ENCODE results near the gene EPHB6. TPM values are rescaled to one million over a fixed set of nuclear protein-coding genes. Genes with fewer than 3 reads are reported as not detected.

EPHB6 gene
- total and polyA plus RNA-seq, 5 experiments from 2014 or later: 10.2 to 57.4 (median 23.3) TPM

DNA sequence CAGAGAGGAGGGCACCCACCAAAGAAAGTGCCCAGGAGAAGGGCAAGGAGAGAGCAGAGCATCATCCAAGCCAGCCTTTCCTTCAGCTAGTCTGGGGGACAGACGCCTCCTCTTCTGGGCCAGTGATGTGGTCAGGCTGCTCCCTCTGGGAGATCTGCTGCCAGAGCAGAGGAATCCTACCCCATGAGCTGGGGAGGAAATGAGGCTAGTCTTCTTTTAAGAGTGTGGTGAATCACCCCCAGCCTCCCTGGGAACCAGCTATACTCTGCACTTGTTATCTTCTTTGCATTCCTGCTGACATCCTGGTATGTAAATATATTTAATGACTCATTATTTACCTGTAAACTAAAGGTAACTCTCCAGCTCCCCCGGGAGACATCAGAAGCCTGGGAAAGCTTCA lies 41.6 kb upstream of the EPHB6 start:
- ATAC-seq: no peak
- DNase-seq: peak in 1 of 10 donors; percentile 11
- POLR2A ChIA-PET: interaction anchor here (0.7 to 16.2 kb wide), 12 partner anchors 8 to 535 kb away, joined by 3 to 3070 read pairs (median 4); partner anchors contain the start of gene EPHB6
- Mint-ChIP-seq H3K27ac (peak overlapping the region; percentile 85 to 100 (median 100)), H3K36me3 (no peaks in the 10 kb centered on the region), H3K9me3 (no peaks in the 10 kb centered on the region), H3K4me3 (peak overlapping the region; percentile 53 to 93 (median 72)), H3K4me1 (peaks cover 37 to 68% (median 64%) of the 10 kb centered on the region in 4 donors), H3K27me3 (peaks cover 0 to 2% (median 0%) of the 10 kb centered on the region in 5 donors)

- Mint-ChIP-seq H3K27me3 (peaks cover 0 to 2% (median 0%) of the 10 kb centered on the region in 5 donors), H3K27ac (peak overlapping the region; percentile 85 to 100 (median 100)), H3K4me3 (peak overlapping the region; percentile 15 to 93 (median 72)), H3K36me3 (no peaks in the 10 kb centered on the region), H3K9me3 (no peaks in the 10 kb centered on the region), H3K4me1 (peaks cover 35 to 67% (median 61%) of the 10 kb centered on the region in 4 donors)
- ATAC-seq: no peak
- POLR2A ChIA-PET: interaction anchor here (0.7 to 16.2 kb wide), 10 partner anchors 8 to 535 kb away, joined by 3 to 3070 read pairs (median 4); partner anchors contain the start of gene EPHB6
- no peak for DNase-seq
These were observed 41.2 kb upstream of the EPHB6 start for GRCh38 chr7:142813699-142814098.

GRCh38 chr7:142814451-142814850 lies 40.4 kb upstream of the EPHB6 start:
- H3K4me3 Mint-ChIP-seq: peak overlapping the region in 8 of 10 donors; percentile 6 to 59 (median 44)
- DNase-seq: no peak
- H3K27ac Mint-ChIP-seq: peak overlapping the region in 8 of 10 donors; percentile 12 to 99 (median 45)
- POLR2A ChIA-PET: interaction anchor here (0.7 to 16.2 kb wide), 5 partner anchors 11 to 210 kb away, joined by 3 to 3070 read pairs (median 4); no protein-coding TSS in a partner anchor
- no peaks in the 10 kb centered on the region for H3K9me3 Mint-ChIP-seq
- peaks cover 31 to 66% (median 54%) of the 10 kb centered on the region in 4 donors for H3K4me1 Mint-ChIP-seq
- peaks cover 0 to 1% (median 0%) of the 10 kb centered on the region in 5 donors for H3K27me3 Mint-ChIP-seq
- no peaks in the 10 kb centered on the region for H3K36me3 Mint-ChIP-seq
- no peak for ATAC-seq

GRCh38 chr7:142815134-142815533 lies 39.7 kb upstream of the EPHB6 start:
- Mint-ChIP-seq H3K27ac (peak overlapping the region in 7 of 10 donors; percentile 27 to 73 (median 65)), H3K9me3 (no peaks in the 10 kb centered on the region), H3K4me1 (peaks cover 27 to 59% (median 47%) of the 10 kb centered on the region in 4 donors), H3K4me3 (peak overlapping the region in 5 of 10 donors; percentile 12 to 63 (median 31)), H3K36me3 (no peaks in the 10 kb centered on the region), H3K27me3 (peaks cover 0 to 1% (median 0%) of the 10 kb centered on the region in 5 donors)
- no peak for DNase-seq
- POLR2A ChIA-PET: interaction anchor here (16.2 kb wide), 1 partner anchor 23 kb away, joined by 3070 read pairs; no protein-coding TSS in a partner anchor
- ATAC-seq: no peak

DNA sequence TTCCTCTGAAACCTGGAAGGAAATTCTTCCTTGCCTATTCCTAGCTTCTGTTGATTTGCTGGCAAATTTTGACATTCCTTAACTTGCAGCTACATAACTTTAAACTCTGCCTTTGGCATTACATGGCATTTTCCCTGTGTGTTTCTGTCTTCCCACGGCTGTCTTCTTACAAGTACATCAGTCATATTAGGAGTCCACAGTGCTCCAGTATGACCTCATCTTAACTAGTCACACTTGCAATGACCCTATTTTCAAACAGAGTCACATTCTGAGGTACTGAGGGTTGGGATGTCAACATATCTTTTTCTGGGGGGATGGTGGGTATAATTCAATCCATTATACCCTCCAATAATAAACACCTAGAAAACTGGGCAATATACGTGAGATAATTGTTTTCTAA lies 37.4 kb upstream of the EPHB6 start:
- peaks cover 0 to 4% (median 2%) of the 10 kb centered on the region in 5 donors for H3K27me3 Mint-ChIP-seq

GRCh38 chr7:142819530-142819929 lies 35.3 kb upstream of the EPHB6 start:
- ATAC-seq (no peak), DNase-seq (no peak)
- Mint-ChIP-seq H3K27me3 (peaks cover 0 to 5% (median 2%) of the 10 kb centered on the region in 5 donors), H3K4me3 (no peak overlapping the region), H3K4me1 (peaks cover 6 to 17% (median 8%) of the 10 kb centered on the region in 4 donors), H3K36me3 (peaks cover 0 to 12% (median 9%) of the 10 kb centered on the region in 3 donors), H3K27ac (peak overlapping the region in 3 of 10 donors; percentile 2 to 25 (median 7)), H3K9me3 (peaks cover 0 to 18% (median 8%) of the 10 kb centered on the region in 9 donors)
- POLR2A ChIA-PET: interaction anchor here (1.3 to 16.2 kb wide), 2 partner anchors 11 to 28 kb away, joined by 10 to 3070 read pairs; no protein-coding TSS in a partner anchor

More for the DNA sequence above, 37.4 kb upstream of the EPHB6 start:
- peak overlapping the region in 1 of 10 donors; percentile 12 for H3K27ac Mint-ChIP-seq
- peaks cover 0 to 7% (median 4%) of the 10 kb centered on the region in 9 donors for H3K9me3 Mint-ChIP-seq
- H3K36me3 Mint-ChIP-seq: peaks cover 0 to 9% (median 8%) of the 10 kb centered on the region in 3 donors
- H3K4me1 Mint-ChIP-seq: peaks cover 19 to 35% (median 25%) of the 10 kb centered on the region in 4 donors
- POLR2A ChIA-PET: interaction anchor here (1.1 to 16.2 kb wide), 3 partner anchors 9 to 26 kb away, joined by 4 to 3070 read pairs (median 10); no protein-coding TSS in a partner anchor
- H3K4me3 Mint-ChIP-seq: no peak overlapping the region
- ATAC-seq (no peak), DNase-seq (no peak)

GRCh38 chr7:142822714-142823113 lies 32.2 kb upstream of the EPHB6 start:
- peaks cover 0 to 23% (median 13%) of the 10 kb centered on the region in 3 donors for H3K36me3 Mint-ChIP-seq
- no peak overlapping the region for H3K4me3 Mint-ChIP-seq
- H3K9me3 Mint-ChIP-seq: peaks cover 0 to 22% (median 9%) of the 10 kb centered on the region in 9 donors
- ATAC-seq (no peak), DNase-seq (no peak)
- H3K4me1 Mint-ChIP-seq: peaks cover 2 to 10% (median 3%) of the 10 kb centered on the region in 4 donors
- H3K27me3 Mint-ChIP-seq: peaks cover 0 to 7% (median 2%) of the 10 kb centered on the region in 5 donors
- H3K27ac Mint-ChIP-seq: no peak overlapping the region
- POLR2A ChIA-PET: no interaction called here

DNA sequence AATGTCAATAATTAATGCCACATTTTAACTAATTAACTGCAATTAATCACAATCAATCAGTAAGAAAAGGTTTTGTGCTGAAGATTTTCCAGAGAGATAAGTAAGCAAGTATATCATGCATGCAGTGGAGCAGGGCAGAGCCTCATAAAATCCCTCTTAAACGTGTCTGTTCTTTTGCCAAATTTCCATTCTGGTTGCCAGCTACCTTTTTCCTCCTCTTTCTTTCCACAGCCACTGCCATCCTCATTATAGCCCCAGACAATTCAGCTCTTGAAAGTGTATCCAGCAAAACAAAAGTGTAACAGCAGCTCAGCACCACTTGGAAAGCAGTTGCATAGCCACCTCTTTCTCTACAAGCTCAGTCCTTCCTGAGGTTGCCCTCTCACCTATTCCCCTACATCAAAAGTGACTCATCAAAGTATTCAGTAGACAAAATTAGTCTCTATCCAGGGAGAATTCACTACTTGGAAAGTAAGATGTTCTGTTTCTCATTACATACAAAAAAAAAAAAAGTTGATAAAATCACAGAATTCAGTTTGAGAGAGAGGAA lies 26.9 kb upstream of the EPHB6 start:
- POLR2A ChIA-PET: interaction anchor here (0.5 to 0.9 kb wide), 3 partner anchors 14 to 44 kb away, joined by 3 to 8 read pairs (median 6); no protein-coding TSS in a partner anchor
- H3K27ac Mint-ChIP-seq: no peak overlapping the region
- H3K36me3 Mint-ChIP-seq: peaks cover 0 to 15% (median 5%) of the 10 kb centered on the region in 3 donors
- ATAC-seq (no peak), DNase-seq (no peak)
- H3K27me3 Mint-ChIP-seq: peaks cover 0 to 3% (median 0%) of the 10 kb centered on the region in 5 donors
- peaks cover 0 to 4% (median 2%) of the 10 kb centered on the region in 4 donors for H3K4me1 Mint-ChIP-seq
- H3K9me3 Mint-ChIP-seq: peaks cover 0 to 13% (median 4%) of the 10 kb centered on the region in 9 donors
- H3K4me3 Mint-ChIP-seq: no peak overlapping the region

GRCh38 chr7:142832417-142832816 lies 22.5 kb upstream of the EPHB6 start:
- POLR2A ChIA-PET: interaction anchor here (0.6 kb wide), 1 partner anchor 26 kb away, joined by 5 read pairs; no protein-coding TSS in a partner anchor
- H3K4me3 Mint-ChIP-seq: no peak overlapping the region

DNA sequence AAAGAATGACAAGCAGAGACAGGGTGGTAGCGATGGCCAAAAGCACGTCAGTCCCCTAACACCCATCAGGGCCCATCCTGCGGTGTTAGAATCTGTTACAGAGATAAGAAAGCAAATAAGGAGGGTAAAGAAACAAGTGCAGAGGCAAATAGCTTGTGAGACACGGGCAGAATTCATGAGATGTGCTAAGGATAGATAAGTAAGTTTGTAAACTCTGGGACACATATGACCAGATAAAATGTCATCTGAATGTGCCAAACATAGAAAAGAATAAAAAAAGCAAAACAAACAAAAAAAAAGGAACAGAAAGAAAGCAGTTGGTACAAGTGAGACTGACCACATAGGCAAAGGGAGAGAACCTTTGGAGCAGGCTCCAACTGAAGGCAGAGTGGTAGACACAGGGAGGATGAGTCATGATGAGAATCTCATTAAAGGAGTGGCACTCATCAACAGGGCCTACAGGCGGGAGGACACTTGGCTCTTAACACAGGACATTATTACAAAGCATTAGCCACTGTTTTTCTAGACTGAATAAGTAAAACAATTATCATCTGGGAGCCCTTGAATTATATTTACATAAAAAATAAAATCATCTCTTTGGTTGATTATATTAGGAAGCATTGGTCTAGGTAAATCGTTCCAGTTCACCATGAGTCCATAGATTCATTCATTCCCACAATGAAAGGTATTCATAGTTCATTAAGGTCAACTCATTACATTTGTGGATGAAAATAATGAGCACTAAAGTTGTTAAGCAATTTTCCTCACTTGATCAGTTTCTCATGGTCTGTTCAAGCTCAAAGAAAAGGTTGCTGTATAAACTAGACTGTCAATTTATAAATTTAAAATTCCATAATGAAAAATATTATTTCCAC lies 21.5 kb upstream of the EPHB6 start:
- H3K27ac Mint-ChIP-seq: peak overlapping the region in 6 of 10 donors; percentile 2 to 79 (median 42)

More at GRCh38 chr7:142832417-142832816, 22.5 kb upstream of the EPHB6 start:
- no peak overlapping the region for H3K27ac Mint-ChIP-seq
- H3K4me1 Mint-ChIP-seq: peaks cover 10 to 21% (median 17%) of the 10 kb centered on the region in 4 donors
- H3K27me3 Mint-ChIP-seq: peaks cover 0 to 1% (median 0%) of the 10 kb centered on the region in 5 donors
- DNase-seq (no peak), ATAC-seq (no peak)
- H3K9me3 Mint-ChIP-seq: no peaks in the 10 kb centered on the region
- H3K36me3 Mint-ChIP-seq: no peaks in the 10 kb centered on the region

DNA sequence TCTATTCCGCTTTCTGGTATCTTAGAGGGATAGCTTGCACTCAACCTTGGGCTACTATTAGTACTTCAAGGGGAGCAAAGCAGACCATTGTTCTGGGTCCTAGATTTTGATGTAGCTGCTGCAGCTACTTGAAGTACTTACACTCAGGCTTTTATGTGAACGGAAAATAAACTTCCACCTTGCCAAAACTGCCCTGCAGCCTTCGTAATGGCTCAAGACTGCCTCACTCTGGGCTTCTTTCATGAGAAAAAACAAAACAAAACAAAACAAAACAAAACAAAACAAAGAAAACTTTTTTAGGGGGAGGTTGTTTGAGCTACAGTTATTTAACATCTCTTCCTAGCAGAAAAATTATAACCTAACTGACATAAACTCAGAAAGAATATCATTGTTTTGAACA lies 19.4 kb upstream of the EPHB6 start:
- Mint-ChIP-seq H3K36me3 (no peaks in the 10 kb centered on the region), H3K9me3 (no peaks in the 10 kb centered on the region), H3K27me3 (peaks cover 0 to 1% (median 0%) of the 10 kb centered on the region in 5 donors), H3K4me1 (peaks cover 10 to 21% (median 14%) of the 10 kb centered on the region in 4 donors), H3K4me3 (peak overlapping the region in 2 of 10 donors; percentile 6 to 8), H3K27ac (peak overlapping the region in 7 of 10 donors; percentile 11 to 70 (median 38))
- peak in 3 of 10 donors; percentile 14 to 36 (median 27) for DNase-seq
- ATAC-seq: peak in 1 of 2 donors; percentile 57
- POLR2A ChIA-PET: interaction anchor here (0.5 to 1.7 kb wide), 6 partner anchors 17 to 51 kb away, joined by 3 to 9 read pairs (median 4); no protein-coding TSS in a partner anchor

More for the DNA sequence above, 21.5 kb upstream of the EPHB6 start:
- Mint-ChIP-seq H3K27me3 (peaks cover 0 to 1% (median 0%) of the 10 kb centered on the region in 5 donors), H3K9me3 (no peaks in the 10 kb centered on the region), H3K4me3 (peak overlapping the region in 1 of 10 donors; percentile 48), H3K4me1 (peaks cover 10 to 21% (median 15%) of the 10 kb centered on the region in 4 donors), H3K36me3 (no peaks in the 10 kb centered on the region)
- no peak for ATAC-seq
- POLR2A ChIA-PET: no interaction called here
- DNase-seq: no peak
